ENCODE results near the gene ULBP3. TPM values are rescaled to one million over a fixed set of nuclear protein-coding genes. Genes with fewer than 3 reads are reported as not detected.
A peak's percentile ranks its signal among the peaks of the same experiment; 100 is the strongest.

The ULBP3 gene
- total RNA-seq, 2 experiments from 2014 or later: 0.61 TPM; not detected in 1

GRCh38 chr6:150056156-150056555 is 12.8 kb downstream of the ULBP3 start:
- CTCF ChIA-PET: interaction anchor here (3.7 kb wide), 1 partner anchor 15 kb away, joined by 28 read pairs; no protein-coding TSS in a partner anchor
- Mint-ChIP-seq H3K36me3 (no peaks in the 10 kb centered on the region), H3K4me3 (no peak overlapping the region), H3K27me3 (peaks cover 42% of the 10 kb centered on the region), H3K4me1 (ENCODE audit: low read depth) (peaks cover 8% of the 10 kb centered on the region), H3K9me3 (no peaks in the 10 kb centered on the region), H3K27ac (no peak overlapping the region)
- intact Hi-C loops (cut with micrococcal nuclease): no loop called here
- no peak for DNase-seq
- POLR2A ChIA-PET: no interaction called here

GRCh38 chr6:150055131-150055530 is 13.8 kb downstream of the ULBP3 start:
- POLR2A ChIA-PET: interaction anchor here (0.9 kb wide), 1 partner anchor 21 kb away, joined by 3 read pairs; no protein-coding TSS in a partner anchor
- H3K4me3 Mint-ChIP-seq: no peak overlapping the region
- no peaks in the 10 kb centered on the region for H3K36me3 Mint-ChIP-seq
- CTCF ChIA-PET: interaction anchor here (0.8 to 3.7 kb wide), 3 partner anchors 16 to 341 kb away, joined by 4 to 28 read pairs (median 8); no protein-coding TSS in a partner anchor
- peaks cover 5% of the 10 kb centered on the region for H3K4me1 Mint-ChIP-seq (ENCODE audit: low read depth)
- H3K27me3 Mint-ChIP-seq: peaks cover 49% of the 10 kb centered on the region
- intact Hi-C loops (cut with micrococcal nuclease): no loop called here
- DNase-seq: no peak
- no peak overlapping the region for H3K27ac Mint-ChIP-seq
- no peaks in the 10 kb centered on the region for H3K9me3 Mint-ChIP-seq

DNA sequence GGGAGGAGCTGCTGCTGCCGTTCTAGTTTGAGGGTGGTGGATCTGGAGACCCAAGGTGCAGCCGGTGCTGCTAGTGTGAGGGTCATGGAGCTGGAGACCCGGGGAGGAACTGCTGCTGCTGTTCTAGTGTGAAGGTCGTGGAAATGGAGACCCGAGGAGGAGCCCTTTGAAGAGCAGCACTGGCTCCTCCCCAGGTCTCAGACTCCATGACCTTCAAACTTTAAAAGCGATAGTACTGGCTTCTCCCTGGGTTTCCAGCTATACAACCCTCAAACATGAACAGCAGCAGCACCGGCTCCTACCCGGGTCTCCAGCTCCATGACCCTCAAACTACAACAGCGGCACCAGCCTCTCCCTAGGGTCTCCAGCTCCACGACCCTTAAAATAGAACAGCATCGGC is 15.5 kb downstream of the ULBP3 start:
- POLR2A ChIA-PET: no interaction called here
- DNase-seq: no peak
- Mint-ChIP-seq H3K36me3 (no peaks in the 10 kb centered on the region), H3K27ac (no peak overlapping the region), H3K27me3 (peaks cover 48% of the 10 kb centered on the region), H3K4me3 (no peak overlapping the region), H3K4me1 (ENCODE audit: low read depth) (no peaks in the 10 kb centered on the region), H3K9me3 (no peaks in the 10 kb centered on the region)
- intact Hi-C loops (cut with micrococcal nuclease): no loop called here
- CTCF ChIA-PET: interaction anchor here (0.7 to 3.7 kb wide), 4 partner anchors 18 to 740 kb away, joined by 3 to 28 read pairs (median 4); no protein-coding TSS in a partner anchor

GRCh38 chr6:150050846-150051245 is 18.1 kb downstream of the ULBP3 start:
- H3K27ac Mint-ChIP-seq: no peak overlapping the region
- H3K36me3 Mint-ChIP-seq: no peaks in the 10 kb centered on the region
- no peaks in the 10 kb centered on the region for H3K9me3 Mint-ChIP-seq
- peaks cover 53% of the 10 kb centered on the region for H3K27me3 Mint-ChIP-seq
- H3K4me3 Mint-ChIP-seq: no peak overlapping the region
- POLR2A ChIA-PET: no interaction called here
- no peak for DNase-seq
- CTCF ChIA-PET: no interaction called here
- H3K4me1 Mint-ChIP-seq (ENCODE audit: low read depth): no peaks in the 10 kb centered on the region
- intact Hi-C loops (cut with micrococcal nuclease): no loop called here

GRCh38 chr6:150048099-150048498 is 20.8 kb downstream of the ULBP3 start:
- ChIA-PET POLR2A (no interaction called here), CTCF (no interaction called here)
- DNase-seq: no peak
- H3K27me3 Mint-ChIP-seq: peaks cover 32% of the 10 kb centered on the region
- H3K4me1 Mint-ChIP-seq (ENCODE audit: low read depth): no peaks in the 10 kb centered on the region
- H3K9me3 Mint-ChIP-seq: no peaks in the 10 kb centered on the region
- intact Hi-C loops (cut with micrococcal nuclease): no loop called here
- no peak overlapping the region for H3K4me3 Mint-ChIP-seq
- H3K36me3 Mint-ChIP-seq: no peaks in the 10 kb centered on the region
- no peak overlapping the region for H3K27ac Mint-ChIP-seq

GRCh38 chr6:150046943-150047342 is 22.0 kb downstream of the ULBP3 start:
- DNase-seq: no peak
- POLR2A ChIA-PET: no interaction called here
- CTCF ChIA-PET: interaction anchor here (1.3 kb wide), 1 partner anchor 24 kb away, joined by 5 read pairs; no protein-coding TSS in a partner anchor
- Mint-ChIP-seq H3K27me3 (peaks cover 23% of the 10 kb centered on the region), H3K36me3 (no peaks in the 10 kb centered on the region), H3K9me3 (no peaks in the 10 kb centered on the region), H3K4me3 (no peak overlapping the region), H3K4me1 (ENCODE audit: low read depth) (no peaks in the 10 kb centered on the region), H3K27ac (no peak overlapping the region)
- intact Hi-C loops (cut with micrococcal nuclease): no loop called here

GRCh38 chr6:150044621-150045145 is 24.2 kb downstream of the ULBP3 start:
- no peaks in the 10 kb centered on the region for H3K9me3 Mint-ChIP-seq
- intact Hi-C loops (cut with micrococcal nuclease): no loop called here
- POLR2A ChIA-PET: no interaction called here
- no peak for DNase-seq
- CTCF ChIA-PET: interaction anchor here (0.6 kb wide), 1 partner anchor 37 kb away, joined by 3 read pairs; no protein-coding TSS in a partner anchor
- no peak overlapping the region for H3K27ac Mint-ChIP-seq
- no peak overlapping the region for H3K4me3 Mint-ChIP-seq
- no peaks in the 10 kb centered on the region for H3K36me3 Mint-ChIP-seq
- no peaks in the 10 kb centered on the region for H3K4me1 Mint-ChIP-seq (ENCODE audit: low read depth)
- H3K27me3 Mint-ChIP-seq: peaks cover 32% of the 10 kb centered on the region

DNA sequence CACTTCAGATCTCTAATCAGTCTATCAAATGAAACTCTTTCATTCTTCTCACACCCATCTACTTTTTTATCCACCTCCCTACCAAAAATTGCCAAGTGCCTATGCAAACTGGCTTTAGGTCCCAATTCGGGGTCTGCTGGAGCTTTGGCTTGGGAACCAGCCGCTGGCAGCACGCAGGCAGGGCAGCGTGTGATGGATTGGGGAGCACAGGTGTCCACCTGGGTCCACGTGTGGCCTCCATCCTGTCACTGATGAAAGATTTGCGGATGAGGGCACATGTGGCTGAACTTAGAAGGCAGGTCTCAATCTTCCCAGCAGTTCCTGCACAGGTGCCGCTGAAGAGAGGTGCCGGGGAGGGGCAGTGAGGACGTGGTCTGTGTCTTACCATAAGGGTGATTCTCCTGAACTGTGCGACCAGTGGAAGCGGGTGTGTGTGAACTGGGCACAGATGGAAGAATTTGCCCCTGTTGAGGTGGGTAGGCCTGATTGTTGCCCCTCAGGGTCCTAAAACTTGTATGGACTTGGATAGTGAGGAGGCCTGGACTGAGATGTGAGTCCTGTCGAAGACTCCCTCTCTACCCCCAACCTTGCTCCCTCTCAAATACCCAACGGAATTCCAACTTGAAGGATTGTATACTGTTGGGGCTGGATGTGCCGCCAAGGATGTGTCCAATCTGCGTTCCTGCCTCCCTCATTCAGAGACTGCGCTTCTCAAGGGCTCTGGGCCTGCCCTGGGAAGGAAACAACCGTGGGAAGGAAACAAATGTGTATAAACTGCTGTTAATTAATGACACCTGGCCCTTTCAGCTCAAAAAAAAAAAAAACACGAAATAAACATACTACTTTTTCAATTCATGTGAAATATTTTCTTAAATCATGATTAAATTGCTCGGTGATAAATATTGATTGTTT is 25.2 kb downstream of the ULBP3 start:
- no peaks in the 10 kb centered on the region for H3K9me3 Mint-ChIP-seq
- intact Hi-C loops (cut with micrococcal nuclease): no loop called here
- H3K27ac Mint-ChIP-seq: no peak overlapping the region
- CTCF ChIA-PET: interaction anchor here (0.6 kb wide), 1 partner anchor 38 kb away, joined by 3 read pairs; no protein-coding TSS in a partner anchor
- POLR2A ChIA-PET: no interaction called here
- peaks cover 40% of the 10 kb centered on the region for H3K27me3 Mint-ChIP-seq
- no peak overlapping the region for H3K4me3 Mint-ChIP-seq
- H3K36me3 Mint-ChIP-seq: no peaks in the 10 kb centered on the region
- peaks cover 1% of the 10 kb centered on the region for H3K4me1 Mint-ChIP-seq (ENCODE audit: low read depth)
- no peak for DNase-seq

DNA sequence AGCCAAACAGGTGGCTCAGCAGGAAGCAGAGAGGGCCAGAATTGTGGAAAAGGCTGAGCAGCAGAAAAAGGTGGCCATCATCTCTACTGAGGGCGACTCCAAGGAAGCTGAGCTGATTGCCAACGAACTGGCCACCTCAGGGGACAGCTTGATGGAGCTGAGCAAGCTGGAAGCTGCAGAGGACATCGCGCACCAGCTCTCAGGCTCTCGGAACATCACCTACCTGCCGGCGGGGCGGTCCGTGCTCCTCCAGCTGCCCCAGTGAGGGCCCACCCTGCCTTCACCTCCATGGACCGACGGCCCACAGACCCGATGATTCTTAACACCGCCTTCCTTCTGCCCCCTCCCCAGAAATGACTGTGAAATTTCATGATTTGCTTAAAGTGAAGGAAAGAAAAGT is 25.8 kb downstream of the ULBP3 start:
- peaks cover 6% of the 10 kb centered on the region for H3K4me1 Mint-ChIP-seq (ENCODE audit: low read depth)
- H3K9me3 Mint-ChIP-seq: no peaks in the 10 kb centered on the region
- no peak overlapping the region for H3K27ac Mint-ChIP-seq
- H3K27me3 Mint-ChIP-seq: peaks cover 45% of the 10 kb centered on the region
- no peak overlapping the region for H3K4me3 Mint-ChIP-seq
- DNase-seq: no peak
- ChIA-PET CTCF (no interaction called here), POLR2A (no interaction called here)
- H3K36me3 Mint-ChIP-seq: no peaks in the 10 kb centered on the region
- intact Hi-C loops (cut with micrococcal nuclease): no loop called here

DNA sequence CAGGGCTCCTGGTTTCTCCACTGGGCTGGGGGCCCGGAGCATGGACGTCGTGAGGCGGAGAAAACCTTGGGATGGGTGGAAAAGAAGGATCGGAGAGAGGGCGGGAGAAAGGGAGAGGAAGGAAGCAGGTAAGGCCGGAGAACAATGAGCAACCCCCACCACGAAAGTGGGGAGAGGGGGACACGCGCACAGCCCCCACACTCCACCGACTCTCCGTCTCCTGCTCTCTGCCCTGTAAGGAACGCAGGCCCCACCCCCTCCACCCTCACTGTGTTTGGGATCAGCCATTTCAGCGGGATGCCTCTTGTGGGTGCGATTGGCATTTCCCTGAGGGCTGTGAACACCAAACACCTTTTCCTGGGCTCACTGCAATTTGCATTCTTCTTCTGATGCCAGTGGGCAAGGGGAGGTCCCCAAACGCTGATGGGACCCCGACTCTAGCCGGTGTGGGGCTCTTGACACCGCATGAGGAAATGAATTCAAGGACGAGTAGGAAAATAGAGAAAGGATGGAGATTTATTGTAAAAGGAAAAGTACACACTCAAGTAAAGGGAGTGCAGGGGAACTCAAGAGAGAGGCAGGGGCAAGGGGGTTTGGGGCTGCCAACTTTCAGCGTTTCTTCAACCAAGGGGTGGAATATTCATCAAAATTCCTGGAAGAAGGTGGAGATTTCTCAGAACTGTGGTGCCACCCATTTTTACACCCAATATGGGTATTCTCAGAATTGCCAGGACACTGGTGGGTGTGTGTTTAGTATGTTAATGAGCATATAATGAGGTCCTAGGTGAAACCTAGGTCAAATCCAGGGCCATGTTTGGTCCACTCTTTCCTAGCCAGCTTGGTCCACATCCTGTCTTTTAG is 30.5 kb downstream of the ULBP3 start:
- H3K9me3 Mint-ChIP-seq: no peaks in the 10 kb centered on the region
- intact Hi-C loops (cut with micrococcal nuclease): no loop called here
- no peak overlapping the region for H3K4me3 Mint-ChIP-seq
- peaks cover 69% of the 10 kb centered on the region for H3K27me3 Mint-ChIP-seq
- H3K36me3 Mint-ChIP-seq: no peaks in the 10 kb centered on the region
- ChIA-PET CTCF (no interaction called here), POLR2A (no interaction called here)
- no peak overlapping the region for H3K27ac Mint-ChIP-seq
- DNase-seq: no peak
- peaks cover 15% of the 10 kb centered on the region for H3K4me1 Mint-ChIP-seq (ENCODE audit: low read depth)

DNA sequence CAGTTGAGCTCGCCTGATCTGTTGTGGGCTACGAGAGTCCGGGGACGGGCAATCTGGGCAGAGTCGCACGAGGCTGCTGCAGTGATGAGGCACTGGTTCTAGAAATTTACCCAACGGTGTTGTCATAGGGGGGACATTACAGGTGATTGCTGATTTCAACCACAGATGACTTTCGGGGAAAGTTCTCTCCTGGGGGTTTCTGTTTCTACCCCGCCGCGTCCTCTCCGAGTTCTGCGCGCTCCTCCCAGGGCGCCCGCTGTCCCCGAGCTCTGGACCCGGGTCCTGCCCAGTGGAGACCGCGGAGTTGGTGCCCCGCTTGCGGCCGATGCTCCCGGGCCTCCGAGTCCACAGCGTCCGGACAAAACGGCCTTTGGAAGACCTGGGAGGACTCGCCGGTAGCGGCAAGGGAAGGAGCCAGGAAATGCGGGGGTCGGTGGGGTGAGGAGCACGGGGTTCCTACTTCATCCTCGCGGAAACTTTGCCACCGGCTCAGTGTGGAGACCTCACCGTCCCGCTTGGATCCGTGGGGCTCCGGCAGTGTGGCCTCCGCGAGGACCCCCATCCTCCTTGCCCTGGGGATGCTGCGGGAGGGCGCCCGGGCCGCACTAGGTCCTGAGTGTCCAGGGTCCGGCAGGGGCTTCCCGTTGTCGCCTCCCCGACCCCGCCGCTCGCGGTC is 31.3 kb downstream of the ULBP3 start:
- peak overlapping the region; percentile 25 for H3K4me3 Mint-ChIP-seq
- CTCF ChIA-PET: no interaction called here

More for the DNA sequence above, 31.3 kb downstream of the ULBP3 start:
- Mint-ChIP-seq H3K9me3 (no peaks in the 10 kb centered on the region), H3K27me3 (peaks cover 73% of the 10 kb centered on the region), H3K4me1 (ENCODE audit: low read depth) (peaks cover 15% of the 10 kb centered on the region), H3K36me3 (no peaks in the 10 kb centered on the region), H3K27ac (no peak overlapping the region)
- DNase-seq: no peak
- intact Hi-C loops (cut with micrococcal nuclease): no loop called here
- POLR2A ChIA-PET: no interaction called here

Data from activated CD4-positive, alpha-beta memory T cell treated with anti-CD3 and anti-CD28 coated beads for 36 hours (primary cell).